MM.1S (cell line): ENCODE measurements around the gene SPATA45.

ENCODE experiments used
- DNase-seq: peaks from one replicate; pipeline ENCODE4 v3.0.0-alpha.2; 2015
- H2AFZ ChIP-seq: fragments of 300-600 bp; sonication (generic); 2 replicates; pipeline ENCODE4 v1.6.0; 2016; ENCODE audit warnings: antibody characterized with exemption, low read length
- H3F3A ChIP-seq: fragments of 300-600 bp; sonication (generic); 2 replicates; pipeline ENCODE4 v1.6.1; 2016; ENCODE audit warnings: mild to moderate bottlenecking, antibody characterized with exemption, low read length, moderate library complexity, mixed read lengths; ENCODE audit not compliant: insufficient read depth
- H3K27ac ChIP-seq: fragments of 300-600 bp; sonication (generic); 2 replicates; pipeline ENCODE4 v1.5.1; 2016; ENCODE audit warnings: mild to moderate bottlenecking, low read length
- H3K27me3 ChIP-seq: fragments of 300-600 bp; sonication (generic); replicated peaks from 2 replicates; pipeline ENCODE4 v1.6.0; 2016; ENCODE audit warnings: low read length; ENCODE audit not compliant: insufficient read depth
- H3K36me3 ChIP-seq: fragments of 300-600 bp; sonication (generic); replicated peaks from 2 replicates; pipeline ENCODE4 v1.6.1; 2016; ENCODE audit warnings: mild to moderate bottlenecking, low read length, mixed read lengths; ENCODE audit not compliant: insufficient read depth
- H3K4me1 ChIP-seq: fragments of 300-600 bp; sonication (generic); 2 replicates; pipeline ENCODE4 v1.6.1; 2016; ENCODE audit warnings: low read length, mixed read lengths
- H3K4me2 ChIP-seq: fragments of 300-600 bp; sonication (generic); 2 replicates; pipeline ENCODE4 v1.6.0; 2016; ENCODE audit warnings: low read depth, low read length
- H3K4me3 ChIP-seq: fragments of 300-600 bp; sonication (generic); 2 replicates; pipeline ENCODE4 v1.5.1; 2016; ENCODE audit warnings: low read length, mixed read lengths
- H3K79me2 ChIP-seq: fragments of 300-600 bp; sonication (generic); 2 replicates; pipeline ENCODE4 v1.6.1; 2016; ENCODE audit warnings: mixed run types, low read length, mixed read lengths
- H3K9ac ChIP-seq: fragments of 300-600 bp; sonication (generic); 2 replicates; pipeline ENCODE4 v1.6.1; 2016; ENCODE audit warnings: low read length, mixed read lengths
- H3K9me2 ChIP-seq: fragments of 300-600 bp; sonication (generic); replicated peaks from 2 replicates; pipeline ENCODE4 v1.6.1; 2016; ENCODE audit warnings: mild to moderate bottlenecking, low read length, mixed read lengths; ENCODE audit not compliant: insufficient read depth
- H3K9me3 ChIP-seq: fragments of 300-600 bp; sonication (generic); replicated peaks from 2 replicates; pipeline ENCODE4 v1.6.1; 2016; ENCODE audit warnings: mild to moderate bottlenecking, low read length, mixed read lengths; ENCODE audit not compliant: insufficient read depth
- H4K20me1 ChIP-seq: fragments of 300-600 bp; sonication (generic); 2 replicates; pipeline ENCODE4 v1.6.1; 2016; ENCODE audit warnings: mild to moderate bottlenecking, low read length, moderate library complexity, mixed read lengths; ENCODE audit not compliant: insufficient read depth
- EZH2 ChIP-seq: fragments of 300-600 bp; sonication (generic); optimal IDR thresholded peaks from 2 replicates; pipeline ENCODE3; 2017; ENCODE audit warnings: low read depth, mild to moderate bottlenecking, antibody characterized with exemption, low read length, mixed read lengths
- EZH2phosphoT487 ChIP-seq: fragments of 300-600 bp; sonication (generic); IDR thresholded peaks from 2 replicates; pipeline ENCODE4 v1.6.1; 2018; ENCODE audit warnings: antibody characterized with exemption, low read length
- TF ChIP-seq, protein P1 (sequence below): fragments of 300-600 bp; sonication (generic); IDR thresholded peaks from 2 replicates; pipeline ENCODE4 v1.5.1; 2016; ENCODE audit warnings: antibody characterized with exemption, low read length, mixed read lengths

The SPATA45 gene

GRCh38 chr1:212820969-212821368 lies 26.5 kb downstream of the SPATA45 start:
- no peak overlapping the region for H3K9ac ChIP-seq
- H2AFZ ChIP-seq, result no peak overlapping the region
- TF ChIP-seq, protein P1, sequence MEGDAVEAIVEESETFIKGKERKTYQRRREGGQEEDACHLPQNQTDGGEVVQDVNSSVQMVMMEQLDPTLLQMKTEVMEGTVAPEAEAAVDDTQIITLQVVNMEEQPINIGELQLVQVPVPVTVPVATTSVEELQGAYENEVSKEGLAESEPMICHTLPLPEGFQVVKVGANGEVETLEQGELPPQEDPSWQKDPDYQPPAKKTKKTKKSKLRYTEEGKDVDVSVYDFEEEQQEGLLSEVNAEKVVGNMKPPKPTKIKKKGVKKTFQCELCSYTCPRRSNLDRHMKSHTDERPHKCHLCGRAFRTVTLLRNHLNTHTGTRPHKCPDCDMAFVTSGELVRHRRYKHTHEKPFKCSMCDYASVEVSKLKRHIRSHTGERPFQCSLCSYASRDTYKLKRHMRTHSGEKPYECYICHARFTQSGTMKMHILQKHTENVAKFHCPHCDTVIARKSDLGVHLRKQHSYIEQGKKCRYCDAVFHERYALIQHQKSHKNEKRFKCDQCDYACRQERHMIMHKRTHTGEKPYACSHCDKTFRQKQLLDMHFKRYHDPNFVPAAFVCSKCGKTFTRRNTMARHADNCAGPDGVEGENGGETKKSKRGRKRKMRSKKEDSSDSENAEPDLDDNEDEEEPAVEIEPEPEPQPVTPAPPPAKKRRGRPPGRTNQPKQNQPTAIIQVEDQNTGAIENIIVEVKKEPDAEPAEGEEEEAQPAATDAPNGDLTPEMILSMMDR, result no peak
- TF ChIP-seq EZH2phosphoT487, result no peak
- no peak for TF ChIP-seq EZH2
- H3F3A ChIP-seq, result no peaks in the 10 kb centered on the region
- H3K4me3 ChIP-seq, result no peak overlapping the region
- H3K9me2 ChIP-seq, result no peaks in the 10 kb centered on the region
- no peaks in the 10 kb centered on the region for H3K79me2 ChIP-seq
- H4K20me1 ChIP-seq, result no peaks in the 10 kb centered on the region
- DNase-seq, result no peak
- H3K36me3 ChIP-seq, result no peaks in the 10 kb centered on the region
- H3K4me1 ChIP-seq, result no peaks in the 10 kb centered on the region
- no peak overlapping the region for H3K27ac ChIP-seq
- no peaks in the 10 kb centered on the region for H3K27me3 ChIP-seq
- no peak overlapping the region for H3K4me2 ChIP-seq
- H3K9me3 ChIP-seq, result no peaks in the 10 kb centered on the region

DNA sequence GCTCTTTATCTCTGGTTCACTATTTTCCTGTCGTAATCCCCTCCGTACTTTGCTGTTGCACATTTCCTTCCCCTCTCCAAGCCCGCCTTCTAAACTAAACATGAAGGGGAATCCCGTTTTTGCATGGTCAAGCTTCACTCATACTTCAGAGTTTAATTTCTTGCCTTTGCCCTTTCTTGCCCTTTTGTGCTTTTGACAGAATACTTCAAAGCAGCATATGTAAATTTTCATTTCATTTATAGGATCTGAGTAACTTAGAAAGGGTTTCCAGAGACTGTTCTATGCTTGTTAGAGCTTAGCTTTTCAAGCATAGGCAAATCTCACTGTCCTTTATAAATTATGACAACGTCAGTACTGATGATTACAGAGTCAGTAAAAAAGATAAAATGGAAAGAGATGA lies 27.7 kb downstream of the SPATA45 start:
- Histone ChIP-seq H3K79me2 (no peaks in the 10 kb centered on the region), H3K9me3 (no peaks in the 10 kb centered on the region), H3K4me2 (no peak overlapping the region), H3K27me3 (no peaks in the 10 kb centered on the region), H2AFZ (no peak overlapping the region), H3F3A (no peaks in the 10 kb centered on the region), H3K9ac (no peak overlapping the region), H4K20me1 (no peaks in the 10 kb centered on the region), H3K4me1 (no peaks in the 10 kb centered on the region), H3K9me2 (no peaks in the 10 kb centered on the region), H3K27ac (no peak overlapping the region), H3K36me3 (no peaks in the 10 kb centered on the region), H3K4me3 (no peak overlapping the region)
- TF ChIP-seq, protein P1, result no peak
- TF ChIP-seq EZH2phosphoT487, result no peak
- TF ChIP-seq EZH2, result no peak
- no peak for DNase-seq

- Histone ChIP-seq H3K36me3 (no peaks in the 10 kb centered on the region), H3K27me3 (no peaks in the 10 kb centered on the region)
These were observed 30.7 kb downstream of the SPATA45 start for GRCh38 chr1:212816567-212817278.

More at GRCh38 chr1:212816567-212817278, 30.7 kb downstream of the SPATA45 start:
- Histone ChIP-seq H3K79me2 (no peaks in the 10 kb centered on the region), H3K9me3 (no peaks in the 10 kb centered on the region), H3K27ac (no peak overlapping the region), H3K4me2 (no peak overlapping the region), H3K4me3 (no peak overlapping the region), H3K9ac (no peak overlapping the region), H4K20me1 (no peaks in the 10 kb centered on the region), H3F3A (no peaks in the 10 kb centered on the region), H2AFZ (no peak overlapping the region), H3K4me1 (no peaks in the 10 kb centered on the region), H3K9me2 (no peaks in the 10 kb centered on the region)
- DNase-seq, result no peak
- TF ChIP-seq EZH2 (no peak), EZH2phosphoT487 (no peak)
- TF ChIP-seq, protein P1, result no peak
